B cell (primary cell): ENCODE data around the gene CDH2. TPM values are rescaled to one million over a fixed set of nuclear protein-coding genes. Genes with fewer than 3 reads are reported as not detected.

ENCODE experiments used
- ATAC-seq: fragments of 200-7000 bp; cut with Tn5 transposase; one replicate; pipeline ENCODE4 v1.10.0; 2021; ENCODE audit warnings: low read depth, mild to moderate bottlenecking, moderate number of reproducible peaks, moderate library complexity
- CTCF ChIA-PET: fragments of 350-600 bp; sonication (Branson Sonifier 250); formaldehyde crosslinking; loops from one replicate; lab custom pipeline; 2021; ENCODE audit warnings: antibody characterized with exemption, inconsistent platforms; lab: Charles Lee
- POLR2A ChIA-PET: fragments of 350-600 bp; sonication (Branson Sonifier 250); formaldehyde crosslinking; loops from one replicate; lab custom pipeline; 2021; ENCODE audit warnings: antibody characterized with exemption; lab: Charles Lee
- DNase-seq: peaks from one replicate; pipeline ENCODE4 v3.0.0; 2013
- H2AFZ ChIP-seq: 2 replicates; pipeline ENCODE4 v1.6.1; 2012; ENCODE audit warnings: mild to moderate bottlenecking, low read depth, low read length; ENCODE audit not compliant: insufficient read depth, poor library complexity, severe bottlenecking
- H3K27ac ChIP-seq, 2 donors: 1 replicate in 1 of 2; 2 replicates in 1 of 2; pipeline ENCODE4 v1.5.1; 2012 to 2013; ENCODE audit warnings: low read length in 2 of 2, mild to moderate bottlenecking in 2 of 2, moderate library complexity in 1 of 2
- H3K27me3 ChIP-seq, 4 experiments: fragments of 200-600 bp in 1 of 4; sonication (generic) in 1 of 4; replicated peaks in 1 of 4; 1 replicate in 2 of 4; 2 replicates in 2 of 4; pipeline versions ENCODE4 v1.6.1 to v1.7.0; 2013 to 2016; ENCODE audit warnings: low read length in 3 of 4, mild to moderate bottlenecking in 2 of 4, mixed read lengths in 1 of 4, moderate library complexity in 1 of 4; ENCODE audit not compliant: insufficient read depth in 4 of 4, control insufficient read depth in 3 of 4; ENCODE audit errors: control extremely low read depth in 1 of 4
- H3K36me3 ChIP-seq, 2 experiments: replicated peaks in 1 of 2; 1 replicate in 1 of 2; 2 replicates in 1 of 2; pipeline versions ENCODE4 v1.6.1 to v1.7.1; 2013; ENCODE audit warnings: low read length in 1 of 2; ENCODE audit not compliant: insufficient read depth in 2 of 2, control insufficient read depth in 1 of 2; ENCODE audit errors: control extremely low read depth in 1 of 2, extremely low read depth in 1 of 2
- H3K4me1 ChIP-seq, 2 donors: fragments of 200-600 bp in 1 of 2; sonication (generic) in 1 of 2; 1 replicate in 1 of 2; 2 replicates in 1 of 2; pipeline versions ENCODE4 v1.5.1 to v1.6.1; 2013 to 2017; ENCODE audit warnings: low read length in 2 of 2; ENCODE audit not compliant: control insufficient read depth in 2 of 2, insufficient read depth in 2 of 2
- H3K4me2 ChIP-seq: replicated peaks from 2 replicates; pipeline ENCODE3; 2012; ENCODE audit warnings: mild to moderate bottlenecking, low read depth, low read length; ENCODE audit not compliant: poor library complexity, severe bottlenecking
- H3K4me3 ChIP-seq, 5 experiments: fragments of 200-600 bp in 1 of 5; sonication (generic) in 1 of 5; 1 replicate in 3 of 5; 2 replicates in 2 of 5; pipeline versions ENCODE4 v1.5.1 to v1.7.0; 2011 to 2016; ENCODE audit warnings: low read length in 4 of 5, mild to moderate bottlenecking in 4 of 5, low read depth in 2 of 5, control low read depth in 1 of 5, moderate library complexity in 1 of 5; ENCODE audit not compliant: insufficient read depth in 1 of 5; ENCODE audit errors: control extremely low read depth in 1 of 5, extremely low read depth in 1 of 5
- H3K79me2 ChIP-seq: fragments of 200-600 bp; sonication (generic); one replicate; pipeline ENCODE4 v1.6.0; 2016; ENCODE audit warnings: low read length; ENCODE audit not compliant: control insufficient read depth, insufficient read depth
- H3K9ac ChIP-seq: fragments of 200-600 bp; sonication (generic); 2 replicates; pipeline ENCODE4 v1.6.1; 2017; ENCODE audit warnings: mild to moderate bottlenecking, low read length, moderate library complexity
- H3K9me3 ChIP-seq, 3 donors: one replicate each; pipeline versions ENCODE4 v1.6.1 to v1.7.1; 2013; ENCODE audit warnings: low read length in 2 of 3; ENCODE audit not compliant: control insufficient read depth in 2 of 3, insufficient read depth in 1 of 3; ENCODE audit errors: control extremely low read depth in 1 of 3
- H4K20me1 ChIP-seq: 2 replicates; pipeline ENCODE4 v1.6.0; 2012; ENCODE audit warnings: mild to moderate bottlenecking, low read length; ENCODE audit not compliant: insufficient read depth, control insufficient read depth, poor library complexity, severe bottlenecking
- H3K27ac Mint-ChIP-seq: one replicate; pipeline ENCODE4 v1.8.0; 2021; ENCODE audit warnings: mixed read lengths
- H3K27me3 Mint-ChIP-seq: one replicate; pipeline ENCODE4 v1.8.0; 2021; ENCODE audit warnings: mixed read lengths
- H3K4me1 Mint-ChIP-seq: one replicate; pipeline ENCODE4 v1.8.0; 2021; ENCODE audit warnings: mixed read lengths
- H3K4me3 Mint-ChIP-seq: one replicate; pipeline ENCODE4 v1.8.0; 2021; ENCODE audit warnings: mixed read lengths
- H3K9me3 Mint-ChIP-seq: one replicate; pipeline ENCODE4 v1.8.0; 2022; ENCODE audit warnings: mixed read lengths; ENCODE audit not compliant: insufficient read depth
- EZH2 ChIP-seq: IDR thresholded peaks from 2 replicates; pipeline ENCODE4 v1.6.1; 2012; ENCODE audit warnings: borderline replicate concordance, low read depth, mild to moderate bottlenecking, moderate library complexity, low read length; ENCODE audit not compliant: insufficient read depth, poor library complexity, severe bottlenecking
- WGBS: methylation state at CpG from one replicate; pipeline ENCODE4 v1.1.5; 2013; ENCODE audit warnings: missing lambda C conversion rate; ENCODE audit not compliant: insufficient coverage; 5-methylcytosine and 5-hydroxymethylcytosine counted together
- intact Hi-C: fragments of 100-400 bp; cut with micrococcal nuclease; formaldehyde crosslinking; loops from one replicate; pipeline ENCODE4 v1.10.0; 2022
- polyA plus RNA-seq: library from polyadenylated mRNA; depleted of rRNA; stranded (reverse); fragments of >200 nt; gene quantifications from 2 replicates; pipeline ENCODE4 v1.2.3, GENCODE V29; 2012
- total RNA-seq, 2 donors: library from RNA; stranded (reverse); fragments of 120-200 nt in 1 of 2; gene quantifications; 1 replicate in 1 of 2; 2 replicates in 1 of 2; pipeline versions ENCODE4 v1.2.3 to v1.2.4, GENCODE V29; 2013 to 2022
- TF ChIP-seq, protein P1 (sequence below): fragments of 200-600 bp; IDR thresholded peaks from one replicate; pipeline ENCODE4 v1.8.0; 2022; ENCODE audit warnings: antibody characterized with exemption, mild to moderate bottlenecking

CDH2 gene
- total and polyA plus RNA-seq, 2 donors (not counting 1 experiment from before 2014, with no cell fraction given), result not detected

DNA sequence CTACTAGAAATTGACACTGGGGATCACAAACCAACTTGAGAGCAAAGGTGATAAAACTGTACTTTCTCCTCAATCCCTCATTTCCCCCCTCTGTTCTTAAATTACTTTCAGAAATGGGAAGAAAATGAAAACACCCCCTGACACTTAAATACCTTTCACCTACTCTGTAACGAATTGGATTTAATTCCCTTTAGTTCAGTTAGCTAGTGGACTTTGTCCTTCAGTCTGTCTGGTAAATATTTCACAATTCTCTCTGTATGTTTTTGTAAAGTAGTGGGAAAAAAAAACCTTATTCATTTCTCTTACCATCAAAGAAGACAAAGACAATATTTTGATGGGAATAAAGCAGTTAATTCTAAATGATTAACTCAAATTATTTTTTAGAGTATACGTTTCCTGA is 85.7 kb downstream of the CDH2 start:
- H3K4me1 Mint-ChIP-seq, result no peaks in the 10 kb centered on the region
- H3K27ac Mint-ChIP-seq, result no peak overlapping the region
- Histone ChIP-seq H3K4me3 (no peak overlapping the region), H3K27me3 (no peaks in the 10 kb centered on the region), H4K20me1 (no peaks in the 10 kb centered on the region), H3K36me3 (no peaks in the 10 kb centered on the region), H3K79me2 (no peaks in the 10 kb centered on the region), H3K9me3 (peaks cover 0 to 3% (median 0%) of the 10 kb centered on the region in 3 donors), H3K4me1 (no peaks in the 10 kb centered on the region), H2AFZ (no peak overlapping the region), H3K4me2 (no peak overlapping the region), H3K9ac (no peak overlapping the region), H3K27ac (no peak overlapping the region)
- no CpG with 5 or more reads among the region's 2 CpGs for WGBS
- POLR2A ChIA-PET, result no interaction called here
- TF ChIP-seq EZH2, result no peak
- TF ChIP-seq, protein P1, sequence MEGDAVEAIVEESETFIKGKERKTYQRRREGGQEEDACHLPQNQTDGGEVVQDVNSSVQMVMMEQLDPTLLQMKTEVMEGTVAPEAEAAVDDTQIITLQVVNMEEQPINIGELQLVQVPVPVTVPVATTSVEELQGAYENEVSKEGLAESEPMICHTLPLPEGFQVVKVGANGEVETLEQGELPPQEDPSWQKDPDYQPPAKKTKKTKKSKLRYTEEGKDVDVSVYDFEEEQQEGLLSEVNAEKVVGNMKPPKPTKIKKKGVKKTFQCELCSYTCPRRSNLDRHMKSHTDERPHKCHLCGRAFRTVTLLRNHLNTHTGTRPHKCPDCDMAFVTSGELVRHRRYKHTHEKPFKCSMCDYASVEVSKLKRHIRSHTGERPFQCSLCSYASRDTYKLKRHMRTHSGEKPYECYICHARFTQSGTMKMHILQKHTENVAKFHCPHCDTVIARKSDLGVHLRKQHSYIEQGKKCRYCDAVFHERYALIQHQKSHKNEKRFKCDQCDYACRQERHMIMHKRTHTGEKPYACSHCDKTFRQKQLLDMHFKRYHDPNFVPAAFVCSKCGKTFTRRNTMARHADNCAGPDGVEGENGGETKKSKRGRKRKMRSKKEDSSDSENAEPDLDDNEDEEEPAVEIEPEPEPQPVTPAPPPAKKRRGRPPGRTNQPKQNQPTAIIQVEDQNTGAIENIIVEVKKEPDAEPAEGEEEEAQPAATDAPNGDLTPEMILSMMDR, result no peak
- CTCF ChIA-PET, result no interaction called here
- H3K9me3 Mint-ChIP-seq, result peaks cover 2% of the 10 kb centered on the region
- no peak overlapping the region for H3K4me3 Mint-ChIP-seq
- intact Hi-C loops, result no loop called here
- DNase-seq (no peak), ATAC-seq (no peak)
- H3K27me3 Mint-ChIP-seq, result no peaks in the 10 kb centered on the region

DNA sequence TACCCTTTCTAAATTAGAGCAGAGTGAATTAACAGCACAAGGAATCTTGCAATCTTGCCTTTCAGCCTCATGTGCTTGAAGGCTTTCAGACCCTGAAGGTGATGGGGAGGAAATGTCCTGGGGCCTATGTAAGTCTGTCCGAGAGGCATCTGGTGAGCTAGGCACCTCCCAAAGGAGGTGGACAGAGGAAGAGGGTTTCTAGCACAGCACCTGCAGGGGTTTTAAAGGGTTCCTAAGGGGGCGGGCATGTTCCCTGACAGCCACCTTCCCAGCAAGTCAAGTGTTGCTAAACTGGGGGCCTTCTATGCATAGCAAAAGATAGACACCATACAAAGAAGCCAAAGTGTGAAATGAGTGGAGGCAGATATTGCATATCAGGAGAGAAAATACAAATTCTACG is 88.5 kb downstream of the CDH2 start:
- ChIA-PET POLR2A (no interaction called here), CTCF (no interaction called here)
- DNase-seq (no peak), ATAC-seq (no peak)
- TF ChIP-seq, protein P1, result no peak
- TF ChIP-seq EZH2, result no peak
- no peaks in the 10 kb centered on the region for H3K4me1 ChIP-seq
- no peaks in the 10 kb centered on the region for H4K20me1 ChIP-seq
- H3K79me2 ChIP-seq, result no peaks in the 10 kb centered on the region
- H3K9me3 Mint-ChIP-seq, result peaks cover 4% of the 10 kb centered on the region
- no peaks in the 10 kb centered on the region for H3K27me3 ChIP-seq
- WGBS, result 100% methylated on average over 1 of the region's 3 CpGs
- no peak overlapping the region for H3K9ac ChIP-seq
- no peaks in the 10 kb centered on the region for H3K36me3 ChIP-seq
- H3K4me1 Mint-ChIP-seq, result no peaks in the 10 kb centered on the region
- H3K9me3 ChIP-seq, result no peaks in the 10 kb centered on the region
- H3K4me3 Mint-ChIP-seq, result no peak overlapping the region
- no peaks in the 10 kb centered on the region for H3K27me3 Mint-ChIP-seq
- no peak overlapping the region for H3K4me2 ChIP-seq
- intact Hi-C loops, result no loop called here
- H3K27ac Mint-ChIP-seq, result no peak overlapping the region
- H2AFZ ChIP-seq, result no peak overlapping the region
- no peak overlapping the region for H3K27ac ChIP-seq
- no peak overlapping the region for H3K4me3 ChIP-seq
